ENCODE data around the gene FAM184B. TPM values are rescaled to one million over a fixed set of nuclear protein-coding genes. Genes with fewer than 3 reads are reported as not detected.

Gene FAM184B
- total RNA-seq = under 0.01 TPM in 1 of 2 replicates, not detected in the other

GRCh38 chr4:17781300-17782287, at the start of gene FAM184B:
FAM184B (minus strand) TSS chr4:17781621; CDS start chr4:17781299, 322 bp downstream.
- no peaks in the 10 kb centered on the region for H3K9me3 ChIP-seq (ENCODE audit: low read depth, low read length)
- H3K4me2 ChIP-seq (ENCODE audit: insufficient read depth, low read length) = peak within 1 kb of the TSS; percentile 89
- no peaks in the 10 kb centered on the region for H3K36me3 ChIP-seq (ENCODE audit: insufficient read depth, low read length)
- peaks cover 38% of the 10 kb centered on the region for H3K27me3 ChIP-seq (ENCODE audit: insufficient read depth, low read length)
- H3K27ac ChIP-seq (ENCODE audit: low read depth, low read length) = no peak within 1 kb of the TSS
- H3K4me1 ChIP-seq (ENCODE audit: insufficient read depth, low read length) = peaks cover 15% of the 10 kb centered on the region
- peak within 1 kb of the TSS; percentile 61 for H3K4me3 ChIP-seq (ENCODE audit: insufficient read depth, low read length)
- H2AFZ ChIP-seq (ENCODE audit: low read length) = peak within 1 kb of the TSS; percentile 62
- no peaks in the 10 kb centered on the region for H3K79me2 ChIP-seq (ENCODE audit: insufficient read depth, low read length)
- TF ChIP-seq CTCF (IDR thresholded peaks at IDR 0.05; ENCODE audit: extremely low read depth, low read depth, low read length) = no peak
- H4K20me1 ChIP-seq (ENCODE audit: insufficient read depth, low read length) = no peaks in the 10 kb centered on the region
- peak; percentile 79 for DNase-seq (ENCODE audit: insufficient read length, low spot score, missing footprints)

- peak overlapping the region; percentile 80 for H2AFZ ChIP-seq (ENCODE audit: low read length)
These were observed 42.6 kb upstream of the FAM184B start for GRCh38 chr4:17823871-17824669.

GRCh38 chr4:17817027-17817426, 35.6 kb upstream of the FAM184B start:
- peak overlapping the region; percentile 44 for H3K4me3 ChIP-seq (ENCODE audit: insufficient read depth, low read length)
- no peak for DNase-seq (ENCODE audit: insufficient read length, low spot score, missing footprints)
- no peaks in the 10 kb centered on the region for H3K27me3 ChIP-seq (ENCODE audit: insufficient read depth, low read length)
- H2AFZ ChIP-seq (ENCODE audit: low read length) = peak overlapping the region; percentile 88
- peak; percentile 60 for TF ChIP-seq CTCF (IDR thresholded peaks at IDR 0.05; ENCODE audit: extremely low read depth, low read depth, low read length)
- peaks cover 6% of the 10 kb centered on the region for H3K36me3 ChIP-seq (ENCODE audit: insufficient read depth, low read length)
- H3K4me2 ChIP-seq (ENCODE audit: insufficient read depth, low read length) = peak overlapping the region; percentile 77
- H3K79me2 ChIP-seq (ENCODE audit: insufficient read depth, low read length) = peaks cover 64% of the 10 kb centered on the region
- no peaks in the 10 kb centered on the region for H4K20me1 ChIP-seq (ENCODE audit: insufficient read depth, low read length)
- H3K4me1 ChIP-seq (ENCODE audit: insufficient read depth, low read length) = peaks cover 27% of the 10 kb centered on the region
- H3K27ac ChIP-seq (ENCODE audit: low read depth, low read length) = no peak overlapping the region
- no peaks in the 10 kb centered on the region for H3K9me3 ChIP-seq (ENCODE audit: low read depth, low read length)

More at GRCh38 chr4:17823871-17824669, 42.6 kb upstream of the FAM184B start:
- no peaks in the 10 kb centered on the region for H3K9me3 ChIP-seq (ENCODE audit: low read depth, low read length)
- H3K4me2 ChIP-seq (ENCODE audit: insufficient read depth, low read length) = peak overlapping the region; percentile 37
- TF ChIP-seq CTCF (IDR thresholded peaks at IDR 0.05; ENCODE audit: extremely low read depth, low read depth, low read length) = no peak
- no peak overlapping the region for H3K4me3 ChIP-seq (ENCODE audit: insufficient read depth, low read length)
- no peak for DNase-seq (ENCODE audit: insufficient read length, low spot score, missing footprints)
- no peaks in the 10 kb centered on the region for H3K4me1 ChIP-seq (ENCODE audit: insufficient read depth, low read length)
- H4K20me1 ChIP-seq (ENCODE audit: insufficient read depth, low read length) = no peaks in the 10 kb centered on the region
- no peak overlapping the region for H3K27ac ChIP-seq (ENCODE audit: low read depth, low read length)
- no peaks in the 10 kb centered on the region for H3K27me3 ChIP-seq (ENCODE audit: insufficient read depth, low read length)
- peaks cover 7% of the 10 kb centered on the region for H3K36me3 ChIP-seq (ENCODE audit: insufficient read depth, low read length)
- H3K79me2 ChIP-seq (ENCODE audit: insufficient read depth, low read length) = peaks cover 24% of the 10 kb centered on the region

Measured in osteoblast (primary cell).